Activated T-cell treated with anti-CD3 and anti-CD28 coated beads, Interleukin-2, amount 50 U/mL, for 24 hours (primary cell): ENCODE data around the gene PIAS3.
"Not testable (repeated sequence)": the region's sequence is repeated elsewhere in the genome, so short reads cannot be mapped to it uniquely, and the experiment has no call there.

Source experiments
- DNase-seq: peaks from one replicate; pipeline ENCODE4 v3.0.0-alpha.2; 2020
- H3K27ac Mint-ChIP-seq: 2 replicates; pipeline ENCODE4 v1.8.0; 2020; ENCODE audit warnings: mild to moderate bottlenecking, mixed read lengths
- H3K27me3 Mint-ChIP-seq: 2 replicates; pipeline ENCODE4 v1.8.0; 2020; ENCODE audit warnings: mixed read lengths
- H3K36me3 Mint-ChIP-seq: 2 replicates; pipeline ENCODE4 v1.8.0; 2020; ENCODE audit warnings: low read depth, mixed read lengths
- H3K4me1 Mint-ChIP-seq: 2 replicates; pipeline ENCODE4 v1.8.0; 2020; ENCODE audit warnings: low read depth, mixed read lengths
- H3K4me3 Mint-ChIP-seq: 2 replicates; pipeline ENCODE4 v1.8.0; 2020; ENCODE audit warnings: mild to moderate bottlenecking, moderate library complexity, mixed read lengths
- H3K9me3 Mint-ChIP-seq: 2 replicates; pipeline ENCODE4 v1.8.0; 2020; ENCODE audit warnings: mixed read lengths

The PIAS3 gene

DNA sequence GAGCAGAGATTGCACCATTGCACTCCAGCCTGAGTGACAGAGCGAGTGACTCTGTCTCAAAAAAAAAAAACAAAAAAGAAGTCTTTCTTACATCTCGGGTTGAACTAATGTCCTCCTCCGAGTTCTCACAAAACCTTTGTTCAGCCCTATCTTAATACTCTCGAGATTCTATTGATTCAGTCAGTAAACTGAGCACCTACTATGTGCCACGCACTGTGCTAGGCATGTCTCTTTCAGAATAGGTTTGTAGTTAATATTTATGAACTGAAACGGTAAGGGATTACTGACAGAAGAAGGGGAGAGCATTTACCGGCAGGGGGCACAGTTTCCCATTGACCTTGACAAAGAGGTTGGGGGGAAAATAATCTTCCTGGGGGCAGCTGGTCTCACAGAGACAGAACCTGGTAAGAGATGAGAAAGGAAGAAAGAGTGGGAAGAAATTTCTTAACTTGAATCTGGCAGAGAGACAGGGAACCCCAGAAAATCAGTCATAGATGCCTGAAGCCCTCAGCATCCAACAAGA, 3.4 kb downstream of the PIAS3 start:
- Mint-ChIP-seq H3K4me3 (no peak overlapping the region), H3K36me3 (peaks cover 55% of the 10 kb centered on the region), H3K4me1 (peaks cover 17% of the 10 kb centered on the region), H3K27me3 (no peaks in the 10 kb centered on the region), H3K27ac (no peak overlapping the region), H3K9me3 (no peaks in the 10 kb centered on the region)
- no peak for DNase-seq

DNA sequence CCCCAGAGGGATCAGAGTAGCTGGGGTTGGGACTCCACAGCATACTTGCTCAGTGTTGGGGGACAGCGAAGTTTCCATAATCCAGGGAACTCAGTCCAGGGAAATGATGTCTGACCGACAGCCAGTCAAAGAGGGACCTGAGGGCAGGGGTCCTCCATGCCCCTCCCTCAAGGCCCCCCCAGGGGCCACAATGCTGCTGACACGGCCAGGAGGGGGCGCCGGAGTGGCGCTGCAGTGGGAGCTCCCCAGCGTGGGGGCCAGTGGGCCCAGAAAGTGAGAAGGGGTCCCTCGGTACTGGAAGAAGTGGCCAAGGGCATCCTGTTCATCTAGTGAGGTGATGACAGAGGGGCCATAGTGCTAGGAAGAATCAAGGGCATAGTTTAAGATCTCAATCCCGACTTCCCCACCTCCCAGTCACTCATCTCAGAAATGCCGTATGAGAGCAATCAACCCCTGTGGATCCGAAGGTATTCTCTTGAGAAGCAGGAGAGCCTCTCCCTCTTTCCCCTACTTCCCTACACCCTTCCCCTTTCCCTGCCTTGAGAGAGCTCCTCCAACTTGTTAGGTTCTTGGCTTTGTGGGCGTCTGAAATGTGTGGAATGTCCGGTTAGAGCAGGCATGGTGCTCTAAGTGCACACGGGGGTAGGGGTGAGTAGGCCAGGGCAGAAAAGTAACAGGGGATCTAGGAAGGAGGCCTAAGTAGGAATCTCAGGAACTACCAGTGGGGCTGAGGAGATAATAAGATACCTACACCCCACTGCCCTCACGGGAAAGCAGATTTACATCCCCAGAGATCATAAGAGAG, 9.3 kb downstream of the PIAS3 start:
- no peak for DNase-seq
- H3K4me1 Mint-ChIP-seq = peaks cover 19% of the 10 kb centered on the region

DNA sequence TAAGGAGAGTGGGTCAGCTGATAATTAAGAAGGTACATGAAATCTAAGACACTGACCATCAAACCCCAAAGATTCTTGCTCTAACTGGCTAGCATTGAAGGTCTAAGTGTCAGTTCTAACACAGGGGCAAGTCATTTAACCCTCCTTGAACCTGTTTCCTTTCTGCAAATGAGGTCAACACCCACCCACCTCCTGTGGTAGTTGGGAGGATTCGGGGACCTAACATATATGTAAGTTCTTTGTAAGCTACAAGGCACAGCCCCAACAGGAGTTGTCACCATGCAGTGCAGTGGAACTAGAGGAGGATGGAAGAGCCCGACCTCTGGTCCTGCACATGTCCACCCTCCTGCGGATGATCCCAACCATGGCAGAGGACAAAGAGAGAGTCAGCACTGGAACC, 11.1 kb downstream of the PIAS3 start:
- Mint-ChIP-seq H3K27me3 (no peaks in the 10 kb centered on the region), H3K27ac (peak overlapping the region; percentile 34), H3K4me1 (peaks cover 19% of the 10 kb centered on the region), H3K9me3 (no peaks in the 10 kb centered on the region), H3K4me3 (no peak overlapping the region), H3K36me3 (peaks cover 36% of the 10 kb centered on the region)
- DNase-seq = no peak

More for the DNA sequence above, 9.3 kb downstream of the PIAS3 start:
- no peaks in the 10 kb centered on the region for H3K27me3 Mint-ChIP-seq
- H3K36me3 Mint-ChIP-seq = peaks cover 48% of the 10 kb centered on the region
- H3K9me3 Mint-ChIP-seq = no peaks in the 10 kb centered on the region
- H3K27ac Mint-ChIP-seq = peak overlapping the region; percentile 64
- no peak overlapping the region for H3K4me3 Mint-ChIP-seq

DNA sequence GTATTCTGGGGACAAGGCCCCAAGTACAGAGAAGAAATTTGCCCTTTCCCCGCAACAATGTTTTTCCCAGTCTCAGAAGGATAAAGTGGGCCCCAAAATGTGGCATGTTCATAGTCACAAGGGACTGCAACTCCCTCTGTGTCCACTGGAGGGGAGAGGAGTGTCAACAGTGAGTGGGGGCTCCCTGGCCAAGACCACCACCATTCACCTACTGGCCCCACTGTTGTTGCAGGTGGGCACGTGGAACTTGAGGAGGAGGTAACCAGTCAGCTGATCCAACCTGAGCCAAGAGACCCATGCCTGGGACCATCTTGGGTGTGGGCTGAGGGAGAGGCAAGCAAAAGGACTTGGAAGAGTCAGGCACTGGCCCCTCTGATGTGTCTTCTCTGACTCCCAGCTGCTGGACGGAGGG, 12.7 kb downstream of the PIAS3 start:
- no peaks in the 10 kb centered on the region for H3K27me3 Mint-ChIP-seq
- H3K27ac Mint-ChIP-seq = peak overlapping the region; percentile 26
- peak; percentile 54 for DNase-seq
- no peak overlapping the region for H3K4me3 Mint-ChIP-seq
- peaks cover 43% of the 10 kb centered on the region for H3K36me3 Mint-ChIP-seq
- no peaks in the 10 kb centered on the region for H3K9me3 Mint-ChIP-seq
- H3K4me1 Mint-ChIP-seq = peaks cover 19% of the 10 kb centered on the region

DNA sequence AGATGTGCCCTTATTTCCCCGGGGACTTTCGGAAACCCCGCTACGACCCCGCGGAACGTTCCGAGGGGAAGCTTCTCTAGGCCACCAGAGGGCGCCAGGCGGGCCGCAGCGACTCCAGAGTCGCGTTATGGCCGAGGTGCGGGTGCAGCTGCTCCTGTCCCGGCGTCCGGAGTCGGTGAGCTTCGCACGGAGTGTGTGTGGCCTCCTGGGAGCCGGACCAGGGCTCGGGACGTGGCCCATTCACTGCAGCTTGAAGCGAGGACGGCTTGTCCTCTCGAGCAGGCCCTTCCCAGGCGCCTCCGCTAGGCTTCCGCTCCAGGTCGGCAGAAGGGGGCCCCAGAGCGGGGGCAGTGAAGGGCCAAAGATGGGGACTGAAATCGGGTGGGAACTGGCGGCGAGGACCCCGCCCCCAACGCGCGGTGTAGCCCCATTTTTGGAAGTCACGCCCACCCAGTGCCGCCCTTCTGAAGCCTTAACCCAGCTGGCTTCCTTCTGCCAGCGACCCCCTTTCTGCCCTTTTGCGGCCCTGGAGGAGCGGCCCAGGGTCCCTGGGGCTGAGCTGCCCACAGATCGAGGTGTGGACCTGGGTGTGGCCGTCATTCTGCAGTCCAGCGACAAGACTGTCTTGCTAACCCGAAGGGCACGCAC, 13.2 kb downstream of the PIAS3 start, which contains the start of gene NUDT17:
TSS of gene NUDT17 (plus strand) at position 117 of the 648 bp plus-strand sequence. CDS start at position 128, 11 bp downstream.
- Mint-ChIP-seq H3K9me3 (no peaks in the 10 kb centered on the region), H3K4me3 (no peak within 1 kb of the TSS), H3K36me3 (peaks cover 43% of the 10 kb centered on the region), H3K4me1 (peaks cover 19% of the 10 kb centered on the region), H3K27ac (peak within 1 kb of the TSS; percentile 26), H3K27me3 (no peaks in the 10 kb centered on the region)
- DNase-seq = peak; percentile 86

DNA sequence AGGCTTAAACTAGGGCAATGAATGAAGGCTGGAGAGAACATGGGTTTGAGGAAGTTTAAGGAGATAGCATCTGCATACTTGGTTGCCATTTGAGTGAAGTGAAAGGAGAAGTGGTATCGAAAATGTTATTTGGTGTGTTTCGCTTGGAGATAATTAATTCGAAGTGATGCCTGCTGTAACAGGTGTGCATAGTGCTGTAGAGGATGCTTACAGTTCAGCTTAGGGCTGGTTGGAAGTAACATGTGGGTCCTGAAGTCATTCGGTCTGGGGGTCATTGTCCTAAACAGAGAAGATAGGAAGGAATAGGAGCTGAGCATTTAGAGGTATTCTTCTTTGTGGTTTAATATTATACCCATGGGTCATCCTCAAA, 13.8 kb downstream of the PIAS3 start:
- Mint-ChIP-seq H3K4me3 (no peak overlapping the region), H3K27ac (no peak overlapping the region), H3K4me1 (peaks cover 17% of the 10 kb centered on the region), H3K9me3 (no peaks in the 10 kb centered on the region), H3K36me3 (peaks cover 43% of the 10 kb centered on the region), H3K27me3 (no peaks in the 10 kb centered on the region)
- DNase-seq = no peak

DNA sequence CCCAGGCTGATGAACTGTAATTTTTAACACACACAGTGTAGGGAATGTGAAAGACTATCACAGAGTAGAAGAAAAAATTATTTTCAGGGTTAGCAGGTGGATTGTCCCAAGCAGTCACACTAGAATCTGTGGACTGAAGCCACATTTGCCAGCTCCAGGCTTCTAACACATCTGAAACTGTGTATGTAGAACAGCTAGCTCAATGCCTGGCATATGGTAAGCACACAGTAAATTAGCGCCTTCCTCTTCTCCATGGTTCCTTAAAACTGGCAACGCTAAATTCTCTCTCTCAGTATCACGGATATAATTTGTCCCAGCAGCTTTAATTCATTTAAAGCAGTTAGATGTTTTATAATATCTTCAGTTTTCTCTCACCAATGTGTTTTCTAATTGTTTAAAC, 15.8 kb downstream of the PIAS3 start:
- H3K4me3 Mint-ChIP-seq = no peak overlapping the region

DNA sequence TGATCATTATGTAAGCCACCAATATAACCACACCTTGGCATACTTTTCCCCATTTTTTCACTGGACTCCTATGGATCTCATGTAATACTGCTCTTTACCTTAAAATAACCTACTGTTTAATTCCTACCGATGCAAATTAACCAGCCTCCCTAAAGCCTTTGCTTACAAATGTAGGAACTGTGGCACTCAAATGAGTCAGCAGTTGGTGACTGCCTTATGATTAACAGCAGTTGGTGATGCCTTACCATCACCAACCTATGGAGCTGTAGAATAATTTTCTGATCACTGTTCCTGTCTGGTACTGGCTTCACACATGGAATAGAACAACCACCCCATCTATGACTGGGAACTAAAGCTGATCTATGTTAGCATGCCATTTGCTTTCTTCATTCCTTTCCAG, 21.2 kb downstream of the PIAS3 start:
- no peaks in the 10 kb centered on the region for H3K9me3 Mint-ChIP-seq
- peaks cover 6% of the 10 kb centered on the region for H3K4me1 Mint-ChIP-seq
- no peak for DNase-seq
- peaks cover 94% of the 10 kb centered on the region for H3K36me3 Mint-ChIP-seq
- peak overlapping the region; percentile 19 for H3K27ac Mint-ChIP-seq
- no peaks in the 10 kb centered on the region for H3K27me3 Mint-ChIP-seq
- no peak overlapping the region for H3K4me3 Mint-ChIP-seq

More for the DNA sequence above, 15.8 kb downstream of the PIAS3 start:
- no peaks in the 10 kb centered on the region for H3K9me3 Mint-ChIP-seq
- H3K4me1 Mint-ChIP-seq = peaks cover 13% of the 10 kb centered on the region
- no peaks in the 10 kb centered on the region for H3K27me3 Mint-ChIP-seq
- H3K36me3 Mint-ChIP-seq = peaks cover 52% of the 10 kb centered on the region
- H3K27ac Mint-ChIP-seq = no peak overlapping the region
- DNase-seq = no peak

DNA sequence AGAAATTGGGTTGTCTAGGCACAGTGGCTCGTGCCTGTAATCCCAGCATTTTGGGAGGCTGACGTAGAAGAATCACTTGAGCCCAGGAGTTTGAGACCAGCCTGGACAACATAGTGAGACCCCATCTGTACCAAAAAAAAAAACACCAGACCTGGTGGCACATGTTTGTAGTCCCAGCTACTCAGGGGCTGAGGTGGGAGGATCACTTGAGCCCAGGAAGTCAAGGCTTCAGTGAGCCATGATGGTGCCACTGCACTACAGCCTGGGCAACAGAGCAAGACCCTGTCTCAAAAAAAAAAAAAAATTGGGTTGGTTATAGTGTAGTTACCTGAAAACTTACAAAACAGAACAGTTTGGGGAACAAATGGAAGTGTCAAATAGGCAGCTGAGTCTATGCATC, 28.1 kb downstream of the PIAS3 start:
- H3K27ac Mint-ChIP-seq, H3K27me3 Mint-ChIP-seq, H3K9me3 Mint-ChIP-seq, H3K4me3 Mint-ChIP-seq, DNase-seq: not testable (repeated sequence)
- H3K36me3 Mint-ChIP-seq = peaks cover 90% of the 10 kb centered on the region
- peaks cover 36% of the 10 kb centered on the region for H3K4me1 Mint-ChIP-seq

DNA sequence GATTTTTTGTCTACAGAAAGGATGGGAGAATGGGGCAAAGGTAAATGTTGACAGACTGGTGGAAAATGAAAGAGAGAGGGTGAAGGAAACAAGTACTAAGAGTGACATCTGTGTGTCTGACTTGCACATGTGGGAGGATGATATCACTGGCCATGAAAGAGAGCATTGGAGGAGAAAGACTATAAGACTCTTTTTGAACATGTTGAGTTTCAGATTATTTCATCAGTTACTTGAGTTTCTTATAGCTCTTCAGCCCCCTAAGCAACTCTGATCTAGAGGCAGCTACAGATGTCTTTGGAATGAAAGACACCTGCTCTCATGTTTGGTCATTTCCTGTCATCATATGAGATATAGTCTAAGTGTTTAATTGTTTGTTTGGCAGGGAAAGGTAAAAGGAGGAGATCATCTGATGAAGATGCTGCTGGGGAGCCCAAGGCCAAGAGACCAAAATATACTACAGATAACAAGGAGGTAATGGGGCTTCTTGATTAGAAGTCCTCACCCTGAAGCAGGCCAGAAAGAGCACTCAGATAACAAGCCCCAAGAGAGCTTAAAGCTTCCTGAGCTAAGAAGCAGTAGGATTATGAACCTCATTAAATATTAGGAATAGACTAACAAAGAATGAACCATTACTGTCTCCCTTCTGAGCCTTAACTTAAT, 30.4 kb downstream of the PIAS3 start:
- peaks cover 45% of the 10 kb centered on the region for H3K4me1 Mint-ChIP-seq
- H3K4me3 Mint-ChIP-seq = peak overlapping the region; percentile 21

DNA sequence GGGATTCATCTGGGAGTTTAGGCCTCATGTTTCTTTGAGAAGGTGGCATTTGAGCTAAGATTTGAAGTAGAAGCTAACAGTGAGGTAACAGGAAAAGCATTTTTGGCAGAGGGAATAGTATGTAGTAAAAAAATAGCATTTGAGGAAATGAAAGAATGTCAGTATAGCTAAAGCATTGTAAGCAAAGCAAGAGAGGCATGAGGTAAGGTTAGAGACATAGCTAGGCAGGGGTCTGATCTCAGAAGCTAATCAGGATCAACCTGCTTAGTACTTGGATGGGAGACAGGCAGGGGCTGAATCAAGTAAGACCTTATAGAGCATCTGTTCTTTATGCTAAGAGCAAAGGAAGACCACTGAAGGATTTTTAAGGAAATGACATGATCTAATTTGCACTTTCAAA, 30.9 kb downstream of the PIAS3 start:
- H3K27me3 Mint-ChIP-seq = no peaks in the 10 kb centered on the region
- peak overlapping the region; percentile 21 for H3K4me3 Mint-ChIP-seq
- H3K4me1 Mint-ChIP-seq = peaks cover 44% of the 10 kb centered on the region
- H3K36me3 Mint-ChIP-seq = peaks cover 81% of the 10 kb centered on the region
- no peaks in the 10 kb centered on the region for H3K9me3 Mint-ChIP-seq
- H3K27ac Mint-ChIP-seq = peak overlapping the region; percentile 92
- no peak for DNase-seq

More for the DNA sequence above, 30.4 kb downstream of the PIAS3 start:
- H3K27ac Mint-ChIP-seq = peak overlapping the region; percentile 92
- H3K9me3 Mint-ChIP-seq = no peaks in the 10 kb centered on the region
- no peak for DNase-seq
- peaks cover 84% of the 10 kb centered on the region for H3K36me3 Mint-ChIP-seq
- H3K27me3 Mint-ChIP-seq = no peaks in the 10 kb centered on the region

DNA sequence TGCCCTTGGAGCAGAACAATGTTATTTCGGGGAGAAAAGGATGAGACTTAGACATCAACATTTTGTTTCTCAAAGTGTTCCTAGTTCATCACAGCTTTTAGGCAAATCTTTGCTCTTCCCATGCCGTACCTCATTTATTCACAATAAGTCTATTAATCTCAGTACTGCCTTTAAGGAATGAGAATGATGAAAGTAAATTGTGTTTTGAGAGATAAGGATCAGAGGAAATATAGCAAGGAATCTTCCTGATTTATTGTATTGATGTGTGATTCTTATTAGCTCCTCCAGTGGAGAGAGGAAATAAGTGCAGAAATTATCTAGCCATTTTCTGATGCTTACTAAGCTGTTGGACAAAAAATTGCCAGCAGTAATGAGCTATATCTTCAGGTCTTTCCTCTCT, 32.9 kb downstream of the PIAS3 start:
- no peak for DNase-seq
- Mint-ChIP-seq H3K9me3 (no peaks in the 10 kb centered on the region), H3K4me3 (peak overlapping the region; percentile 98), H3K4me1 (peaks cover 50% of the 10 kb centered on the region), H3K27me3 (no peaks in the 10 kb centered on the region), H3K27ac (peak overlapping the region; percentile 58), H3K36me3 (peaks cover 65% of the 10 kb centered on the region)

DNA sequence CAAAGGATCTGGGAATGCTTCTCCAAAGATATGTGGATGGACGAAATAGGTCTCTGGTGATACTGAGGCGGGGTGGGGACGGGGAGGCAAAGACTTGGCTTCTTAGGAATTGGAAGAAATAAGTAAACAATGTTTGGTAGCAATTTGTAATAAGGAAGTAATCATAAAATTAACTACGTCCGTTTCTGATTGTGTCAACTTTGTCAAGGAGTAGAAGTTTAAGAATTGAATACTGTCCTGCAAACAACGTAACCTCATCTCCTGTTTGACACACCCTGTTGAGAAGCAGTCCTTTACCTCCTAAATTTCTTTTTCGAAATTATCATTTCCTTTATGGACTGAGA, 34.4 kb downstream of the PIAS3 start:
- peaks cover 51% of the 10 kb centered on the region for H3K4me1 Mint-ChIP-seq

DNA sequence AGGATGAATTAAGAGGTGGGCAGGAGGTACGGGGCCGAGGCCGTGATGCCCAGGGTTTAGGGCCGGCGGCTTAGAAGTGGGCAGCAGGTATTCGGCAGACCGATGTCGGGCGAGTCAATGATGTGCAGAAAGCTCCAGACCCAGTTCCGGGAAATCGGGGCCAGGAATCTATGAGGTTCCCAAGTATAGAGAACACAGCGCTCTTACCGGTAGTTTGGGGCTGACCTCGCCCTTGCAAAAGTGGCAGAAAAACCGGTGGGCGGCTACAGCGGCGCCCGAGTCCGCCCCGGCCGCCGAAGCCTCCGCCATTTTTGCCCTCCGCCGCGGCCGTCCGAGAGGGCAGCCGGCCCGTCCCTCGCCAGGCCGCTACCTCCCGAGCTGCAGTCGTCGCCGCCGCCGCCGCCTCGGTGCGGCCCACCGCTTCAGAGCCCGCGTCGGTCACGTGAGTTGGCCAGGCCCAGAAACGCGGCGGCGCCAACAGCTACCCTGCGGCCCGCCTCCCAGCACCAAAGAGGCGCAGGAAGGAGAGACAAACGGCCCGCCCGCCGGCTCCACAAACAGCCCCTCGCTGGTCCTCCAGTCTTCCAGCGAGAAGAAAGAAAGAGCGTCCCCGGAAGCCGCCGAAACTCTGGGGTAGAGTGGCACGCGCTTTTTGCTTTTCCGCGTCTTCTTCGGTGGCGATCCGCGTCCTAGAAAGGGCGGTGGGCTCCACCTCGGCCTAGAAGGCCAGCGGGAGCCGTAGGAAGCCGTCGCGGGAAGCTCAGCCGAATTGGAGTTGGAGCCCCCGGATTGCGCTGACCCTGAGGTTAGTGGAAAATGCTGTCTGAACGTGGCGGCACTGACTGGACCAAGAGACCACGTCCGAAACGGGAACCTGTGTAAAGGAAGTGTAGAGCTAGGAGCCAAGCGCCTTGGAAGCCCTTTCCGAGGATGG, 35.0 kb downstream of the PIAS3 start, which contains the start of the genes POLR3C and RNF115:
TSS of gene POLR3C (plus strand) at position 636 of the 934 bp plus-strand sequence. CDS start 1,577 bp downstream, outside the sequence.
TSS of gene RNF115 (minus strand) at position 531 of the 934 bp plus-strand sequence. CDS start at position 309, 222 bp downstream.
- Mint-ChIP-seq H3K4me1 (peaks cover 47% of the 10 kb centered on the region), H3K27me3 (no peaks in the 10 kb centered on the region), H3K9me3 (no peaks in the 10 kb centered on the region), H3K36me3 (peaks cover 48% of the 10 kb centered on the region), H3K4me3 (peak within 1 kb of the TSS; percentile 98), H3K27ac (peak within 1 kb of the TSS; percentile 98)
- DNase-seq = peak; percentile 87

More for the DNA sequence above, 34.4 kb downstream of the PIAS3 start:
- H3K27me3 Mint-ChIP-seq = no peaks in the 10 kb centered on the region
- peaks cover 51% of the 10 kb centered on the region for H3K36me3 Mint-ChIP-seq
- H3K9me3 Mint-ChIP-seq = no peaks in the 10 kb centered on the region
- DNase-seq = no peak
- H3K4me3 Mint-ChIP-seq = peak overlapping the region; percentile 98
- H3K27ac Mint-ChIP-seq = peak overlapping the region; percentile 98
